Naive thymus-derived CD4-positive, alpha-beta T cell (primary cell): ENCODE results near the gene AKAP6. TPM values are rescaled to one million over a fixed set of nuclear protein-coding genes. Genes with fewer than 3 reads are reported as not detected.
"Not testable (repeated sequence)": the region's sequence is repeated elsewhere in the genome, so short reads cannot be mapped to it uniquely, and the experiment has no call there.

Experiments
- ATAC-seq: fragments of 150-1000 bp; cut with Tn5 transposase; 2 replicates; pipeline ENCODE4 v1.10.0; 2021; ENCODE audit warnings: mild to moderate bottlenecking, moderate library complexity
- CTCF ChIA-PET: fragments of 350-600 bp; sonication (Branson Sonifier 250); formaldehyde crosslinking; loops from one replicate; lab custom pipeline; 2021; ENCODE audit warnings: antibody characterized with exemption; lab: Charles Lee
- POLR2A ChIA-PET: fragments of 350-600 bp; sonication (Branson Sonifier 250); formaldehyde crosslinking; loops from one replicate; lab custom pipeline; 2021; ENCODE audit warnings: antibody characterized with exemption, inconsistent platforms; lab: Charles Lee
- DNase-seq, 9 donors: peaks; one replicate each; pipeline versions ENCODE4 v3.0.0 to v3.0.0-alpha.2; 2020 to 2022; ENCODE audit warnings: mixed read lengths in 1 of 9
- H3K27ac ChIP-seq: one replicate; pipeline ENCODE4 v1.7.0; 2013; ENCODE audit warnings: mild to moderate bottlenecking, low read depth, low read length, moderate library complexity
- H3K27me3 ChIP-seq, 2 donors: one replicate each; pipeline ENCODE4 v1.7.0; 2013; ENCODE audit warnings: low read length in 2 of 2, mild to moderate bottlenecking in 2 of 2, moderate library complexity in 2 of 2; ENCODE audit not compliant: control insufficient read depth in 2 of 2, insufficient read depth in 2 of 2
- H3K36me3 ChIP-seq, 3 experiments: 1 replicate in 2 of 3; 2 replicates in 1 of 3; pipeline ENCODE4 v1.7.0; 2013; ENCODE audit warnings: low read length in 3 of 3, mild to moderate bottlenecking in 3 of 3, moderate library complexity in 1 of 3; ENCODE audit not compliant: insufficient read depth in 3 of 3, control insufficient read depth in 2 of 3
- H3K4me1 ChIP-seq, 2 donors: one replicate each; pipeline ENCODE4 v1.7.0; 2013; ENCODE audit warnings: low read length in 2 of 2, mild to moderate bottlenecking in 2 of 2, moderate library complexity in 1 of 2; ENCODE audit not compliant: control insufficient read depth in 2 of 2, insufficient read depth in 2 of 2
- H3K4me3 ChIP-seq: 2 replicates; pipeline ENCODE4 v1.7.0; 2013; ENCODE audit warnings: mild to moderate bottlenecking, low read length
- H3K9me3 ChIP-seq, 3 experiments: 1 replicate in 2 of 3; 2 replicates in 1 of 3; pipeline ENCODE4 v1.7.0; 2013; ENCODE audit warnings: low read length in 3 of 3; ENCODE audit not compliant: control insufficient read depth in 2 of 3
- H3K27ac Mint-ChIP-seq, 9 donors: one replicate each; pipeline ENCODE4 v1.8.0; 2020 to 2022; ENCODE audit warnings: mixed read lengths in 9 of 9, mild to moderate bottlenecking in 8 of 9, moderate library complexity in 5 of 9, inconsistent platforms in 2 of 9
- H3K27me3 Mint-ChIP-seq, 5 donors: one replicate each; pipeline ENCODE4 v1.8.0; 2021 to 2022; ENCODE audit warnings: mixed read lengths in 5 of 5, mild to moderate bottlenecking in 1 of 5
- H3K36me3 Mint-ChIP-seq, 5 donors: one replicate each; pipeline ENCODE4 v1.8.0; 2020 to 2022; ENCODE audit warnings: mixed read lengths in 5 of 5, mild to moderate bottlenecking in 3 of 5, inconsistent platforms in 1 of 5
- H3K4me1 Mint-ChIP-seq, 7 donors: one replicate each; pipeline ENCODE4 v1.8.0; 2020 to 2022; ENCODE audit warnings: mixed read lengths in 7 of 7, mild to moderate bottlenecking in 3 of 7, inconsistent platforms in 1 of 7
- H3K4me3 Mint-ChIP-seq, 10 donors: one replicate each; pipeline ENCODE4 v1.8.0; 2020 to 2022; ENCODE audit warnings: mild to moderate bottlenecking in 10 of 10, mixed read lengths in 10 of 10, moderate library complexity in 6 of 10, inconsistent platforms in 2 of 10
- H3K9me3 Mint-ChIP-seq, 11 donors: one replicate each; pipeline ENCODE4 v1.8.0; 2020 to 2022; ENCODE audit warnings: mixed read lengths in 11 of 11, mild to moderate bottlenecking in 4 of 11, inconsistent platforms in 1 of 11, moderate library complexity in 1 of 11
- intact Hi-C, 2 donors: fragments of 100-400 bp; cut with micrococcal nuclease; formaldehyde crosslinking; loops; one replicate each; pipeline ENCODE4 v1.15.1; 2023
- polyA plus RNA-seq, 2 donors: library from polyadenylated mRNA; unstranded; fragments of 300-500 nt; fragmentation: Illumina TruSeq; gene quantifications; one replicate each; pipeline ENCODE4 v1.2.3, GENCODE V29; 2021
- total RNA-seq, 6 experiments: library from RNA in 5 of 6; stranded (reverse) in 5 of 6; gene quantifications; 1 replicate in 5 of 6; 2 replicates in 1 of 6; pipeline ENCODE4 v1.2.3 and lab custom pipeline; 2021 to 2026

Gene AKAP6
- total and polyA plus RNA-seq, 7 experiments from 2014 or later = 0.29 to 7.9 (median 4.1) TPM

DNA sequence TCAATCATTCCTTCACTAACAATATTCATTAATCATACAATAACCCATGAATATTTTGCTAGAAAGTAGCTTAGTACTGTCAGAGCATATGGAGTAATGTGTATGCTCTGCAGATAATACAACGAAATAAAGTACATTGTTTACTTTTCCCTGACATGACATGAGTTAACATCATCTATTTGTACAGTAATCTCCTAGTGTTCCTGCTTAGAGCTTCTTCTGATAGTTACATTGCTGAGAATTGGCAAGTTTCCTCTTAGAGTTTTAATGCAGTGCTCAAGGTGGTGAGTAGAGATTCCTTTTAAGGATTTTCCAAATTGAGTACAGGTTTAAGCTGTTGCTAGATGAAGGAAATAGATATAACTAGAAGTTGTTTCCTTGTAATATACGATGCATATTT, 445.1 kb downstream of the AKAP6 start:
- no peaks in the 10 kb centered on the region for H3K9me3 ChIP-seq
- POLR2A ChIA-PET = no interaction called here
- ATAC-seq (no peak), DNase-seq (no peak)
- peaks cover 0 to 1% (median 0%) of the 10 kb centered on the region in 11 donors for H3K9me3 Mint-ChIP-seq
- H3K36me3 ChIP-seq = no peaks in the 10 kb centered on the region
- H3K4me3 ChIP-seq = no peak overlapping the region
- peaks cover 0 to 6% (median 0%) of the 10 kb centered on the region in 5 donors for H3K27me3 Mint-ChIP-seq
- peaks cover 0 to 17% (median 9%) of the 10 kb centered on the region in 5 donors for H3K36me3 Mint-ChIP-seq
- H3K27ac Mint-ChIP-seq = no peak overlapping the region
- no peak overlapping the region for H3K4me3 Mint-ChIP-seq
- H3K27ac ChIP-seq = no peak overlapping the region
- intact Hi-C loops = no loop called here
- no peaks in the 10 kb centered on the region for H3K4me1 Mint-ChIP-seq
- no peaks in the 10 kb centered on the region for H3K27me3 ChIP-seq
- no peaks in the 10 kb centered on the region for H3K4me1 ChIP-seq
- CTCF ChIA-PET = no interaction called here

DNA sequence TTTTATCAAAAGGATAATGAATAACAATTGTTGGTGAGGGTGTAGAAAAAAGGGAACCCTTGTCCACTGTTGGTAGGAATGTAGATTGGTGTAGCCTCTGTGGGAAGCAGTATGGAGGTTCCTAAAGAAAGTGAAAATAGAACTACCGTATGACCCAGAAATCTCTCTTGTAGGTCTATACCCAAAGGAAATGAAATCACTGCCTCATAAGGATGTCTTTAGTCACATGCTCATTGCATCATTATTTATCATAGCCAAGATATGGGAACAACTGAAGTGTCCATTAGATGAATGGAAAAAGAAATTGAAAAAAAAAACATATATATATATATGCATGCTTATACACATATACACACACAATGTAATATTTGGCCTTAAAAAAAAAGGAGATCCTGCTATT, 450.7 kb downstream of the AKAP6 start:
- Histone ChIP-seq H3K4me3 (no peak overlapping the region), H3K4me1 (no peaks in the 10 kb centered on the region), H3K36me3 (no peaks in the 10 kb centered on the region), H3K27ac (no peak overlapping the region), H3K9me3 (no peaks in the 10 kb centered on the region), H3K27me3 (no peaks in the 10 kb centered on the region)
- ChIA-PET CTCF (no interaction called here), POLR2A (no interaction called here)
- DNase-seq (no peak), ATAC-seq (no peak)
- peaks cover 0 to 6% (median 0%) of the 10 kb centered on the region in 5 donors for H3K27me3 Mint-ChIP-seq
- peaks cover 0 to 5% (median 0%) of the 10 kb centered on the region in 11 donors for H3K9me3 Mint-ChIP-seq
- H3K36me3 Mint-ChIP-seq = peaks cover 0 to 8% (median 3%) of the 10 kb centered on the region in 5 donors
- no peak overlapping the region for H3K4me3 Mint-ChIP-seq
- H3K4me1 Mint-ChIP-seq = no peaks in the 10 kb centered on the region
- H3K27ac Mint-ChIP-seq = no peak overlapping the region
- intact Hi-C loops = no loop called here

DNA sequence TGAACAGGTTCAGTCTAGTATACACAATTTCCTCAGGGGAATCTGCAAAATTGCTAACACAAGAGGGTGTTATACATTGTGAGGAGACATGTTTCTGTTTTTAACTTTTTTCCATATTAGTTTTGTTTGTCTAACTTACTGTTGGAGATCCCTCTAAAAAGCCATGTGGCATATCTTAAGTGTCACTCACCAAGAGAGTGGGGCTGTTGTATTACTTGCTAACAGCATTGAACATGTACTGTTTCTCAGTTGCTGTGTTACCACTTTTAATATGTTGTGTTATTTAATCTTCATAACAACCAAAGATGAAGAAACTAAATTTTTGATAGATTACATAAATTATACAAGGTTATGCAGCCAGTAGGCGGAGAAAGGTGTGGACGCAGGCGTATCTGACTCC, 455.3 kb downstream of the AKAP6 start:
- no peaks in the 10 kb centered on the region for H3K27me3 ChIP-seq
- no peak overlapping the region for H3K4me3 ChIP-seq
- DNase-seq = no peak
- no peaks in the 10 kb centered on the region for H3K4me1 ChIP-seq
- H3K4me3 Mint-ChIP-seq = no peak overlapping the region
- POLR2A ChIA-PET = no interaction called here
- H3K9me3 ChIP-seq = no peaks in the 10 kb centered on the region
- no peaks in the 10 kb centered on the region for H3K27me3 Mint-ChIP-seq
- intact Hi-C loops = no loop called here
- H3K4me1 Mint-ChIP-seq = no peaks in the 10 kb centered on the region
- no peaks in the 10 kb centered on the region for H3K36me3 ChIP-seq
- ATAC-seq = no peak
- H3K27ac ChIP-seq = no peak overlapping the region
- peaks cover 0 to 4% (median 0%) of the 10 kb centered on the region in 5 donors for H3K36me3 Mint-ChIP-seq
- CTCF ChIA-PET = no interaction called here
- peaks cover 0 to 12% (median 5%) of the 10 kb centered on the region in 11 donors for H3K9me3 Mint-ChIP-seq
- no peak overlapping the region for H3K27ac Mint-ChIP-seq

DNA sequence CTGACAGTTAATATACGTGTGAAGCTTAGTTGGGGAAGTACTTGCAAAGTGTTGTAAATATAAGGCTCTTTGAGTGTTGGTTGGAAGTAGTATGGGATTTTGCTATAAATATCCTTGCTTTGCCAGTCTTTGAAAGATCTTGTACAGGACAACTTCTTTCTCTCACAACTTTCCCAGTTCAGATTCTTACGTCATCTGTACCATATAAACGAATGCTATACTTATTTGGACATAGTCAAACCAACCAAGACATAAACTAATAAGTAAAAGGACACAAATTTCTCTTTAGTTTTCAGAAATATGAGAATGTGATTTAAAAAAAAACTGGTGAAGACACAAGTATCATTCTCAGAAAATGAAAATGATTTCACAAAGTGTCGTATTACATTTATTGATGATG, 456.5 kb downstream of the AKAP6 start:
- Histone ChIP-seq H3K27me3 (no peaks in the 10 kb centered on the region), H3K36me3 (no peaks in the 10 kb centered on the region), H3K27ac (no peak overlapping the region), H3K4me1 (no peaks in the 10 kb centered on the region), H3K4me3 (no peak overlapping the region), H3K9me3 (no peaks in the 10 kb centered on the region)
- Mint-ChIP-seq H3K9me3 (peaks cover 0 to 21% (median 11%) of the 10 kb centered on the region in 11 donors), H3K4me1 (no peaks in the 10 kb centered on the region), H3K27me3 (no peaks in the 10 kb centered on the region), H3K27ac (no peak overlapping the region), H3K36me3 (peaks cover 0 to 4% (median 0%) of the 10 kb centered on the region in 5 donors), H3K4me3 (no peak overlapping the region)
- ChIA-PET POLR2A (no interaction called here), CTCF (no interaction called here)
- intact Hi-C loops = no loop called here
- DNase-seq (no peak), ATAC-seq (no peak)

DNA sequence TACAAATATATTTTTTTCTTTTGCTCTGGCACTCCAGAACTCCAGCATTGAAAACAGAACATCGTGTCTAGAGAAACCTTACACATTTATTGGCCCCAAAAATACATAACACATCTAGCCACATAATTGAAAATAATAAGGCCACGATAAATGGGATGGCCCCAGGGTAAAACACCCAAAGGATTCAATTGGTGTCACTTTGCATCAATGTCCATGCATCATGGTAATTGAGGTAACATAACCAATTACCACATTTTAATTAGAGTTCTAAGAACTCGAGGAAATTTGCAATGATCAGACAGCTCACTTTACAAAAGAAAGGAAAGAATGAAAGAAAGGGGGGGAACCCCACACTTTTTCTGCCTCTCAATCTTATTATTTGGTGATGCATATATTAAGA, 457.8 kb downstream of the AKAP6 start:
- H3K36me3 ChIP-seq = no peaks in the 10 kb centered on the region
- no peaks in the 10 kb centered on the region for H3K4me1 Mint-ChIP-seq
- POLR2A ChIA-PET = no interaction called here
- no peak overlapping the region for H3K27ac Mint-ChIP-seq
- no peaks in the 10 kb centered on the region for H3K27me3 Mint-ChIP-seq
- intact Hi-C loops = no loop called here
- H3K9me3 Mint-ChIP-seq = peaks cover 0 to 32% (median 16%) of the 10 kb centered on the region in 11 donors
- no peaks in the 10 kb centered on the region for H3K27me3 ChIP-seq
- H3K27ac ChIP-seq = no peak overlapping the region
- ATAC-seq (no peak), DNase-seq (no peak)
- no peaks in the 10 kb centered on the region for H3K4me1 ChIP-seq
- no peaks in the 10 kb centered on the region for H3K9me3 ChIP-seq
- H3K36me3 Mint-ChIP-seq = peaks cover 0 to 10% (median 0%) of the 10 kb centered on the region in 5 donors
- no peak overlapping the region for H3K4me3 ChIP-seq
- CTCF ChIA-PET = no interaction called here
- H3K4me3 Mint-ChIP-seq = no peak overlapping the region

DNA sequence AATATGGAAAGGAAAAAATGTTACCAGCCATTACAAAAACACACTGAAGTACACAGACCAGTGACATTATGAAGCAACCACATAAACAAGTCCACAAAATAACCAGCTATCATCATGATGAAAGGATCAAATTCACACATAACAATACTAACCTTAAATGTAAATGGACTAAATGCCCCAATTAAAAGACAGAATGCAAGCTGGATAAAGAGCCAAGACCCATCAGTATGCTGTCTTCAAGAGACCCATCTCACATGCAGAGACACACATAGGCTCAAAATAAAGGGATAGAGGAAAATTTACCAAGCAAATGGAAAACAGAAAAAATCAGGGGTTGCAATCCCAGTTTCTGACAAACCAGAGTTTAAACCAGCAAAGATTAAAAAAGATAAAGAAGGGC, 463.9 kb downstream of the AKAP6 start:
- H3K36me3 ChIP-seq, H3K9me3 ChIP-seq, H3K4me3 ChIP-seq, H3K27me3 ChIP-seq, intact Hi-C loops, DNase-seq, ATAC-seq, H3K4me1 ChIP-seq, H3K4me1 Mint-ChIP-seq, H3K4me3 Mint-ChIP-seq, H3K27me3 Mint-ChIP-seq, H3K27ac ChIP-seq, H3K27ac Mint-ChIP-seq, CTCF ChIA-PET, POLR2A ChIA-PET: not testable (repeated sequence)
- Mint-ChIP-seq H3K36me3 (peaks cover 0 to 23% (median 9%) of the 10 kb centered on the region in 5 donors), H3K9me3 (peaks cover 13 to 90% (median 41%) of the 10 kb centered on the region in 11 donors)

DNA sequence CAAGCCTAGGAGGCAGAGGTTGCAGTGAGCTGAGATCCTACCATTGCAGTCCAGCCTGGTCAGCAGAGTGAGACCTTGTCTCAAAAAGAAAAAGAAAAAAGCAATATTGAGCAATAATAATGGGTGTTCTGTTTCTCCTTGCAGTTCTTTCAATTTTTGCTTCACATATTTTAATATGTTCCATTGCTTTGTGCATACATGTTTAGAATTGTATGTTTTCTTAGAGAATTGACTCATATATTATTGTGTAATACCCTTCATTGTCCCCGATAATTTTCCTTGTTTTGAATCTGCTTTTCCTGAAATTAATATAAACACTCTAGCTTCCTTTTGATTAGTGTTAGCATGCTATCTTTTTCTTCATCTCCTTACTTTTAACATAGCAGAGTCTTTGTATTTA, 471.2 kb downstream of the AKAP6 start:
- peaks cover 18 to 85% (median 37%) of the 10 kb centered on the region in 11 donors for H3K9me3 Mint-ChIP-seq
- intact Hi-C loops = no loop called here
- DNase-seq = no peak
- H3K27ac Mint-ChIP-seq = no peak overlapping the region
- peaks cover 0 to 14% (median 12%) of the 10 kb centered on the region in 5 donors for H3K36me3 Mint-ChIP-seq
- Histone ChIP-seq H3K9me3 (peaks cover 0 to 14% (median 0%) of the 10 kb centered on the region in 3 experiments), H3K36me3 (no peaks in the 10 kb centered on the region), H3K27ac (no peak overlapping the region), H3K4me3 (no peak overlapping the region), H3K4me1 (no peaks in the 10 kb centered on the region), H3K27me3 (no peaks in the 10 kb centered on the region)
- ATAC-seq = no peak
- CTCF ChIA-PET = no interaction called here
- no peaks in the 10 kb centered on the region for H3K4me1 Mint-ChIP-seq
- H3K27me3 Mint-ChIP-seq = no peaks in the 10 kb centered on the region
- POLR2A ChIA-PET = no interaction called here
- no peak overlapping the region for H3K4me3 Mint-ChIP-seq
